GM10266 (cell line): Measurements from ENCODE around the gene ARFGAP1.
"Not testable (repeated sequence)": the region's sequence is repeated elsewhere in the genome, so short reads cannot be mapped to it uniquely, and the experiment has no call there.

Experiments used
- DNase-seq: peaks from one replicate; pipeline ENCODE4 v3.0.0; 2012; ENCODE audit errors: extremely low spot score
- TF ChIP-seq, protein P1 (sequence below): IDR thresholded peaks from 2 replicates; pipeline ENCODE4 v1.5.1; 2012; ENCODE audit warnings: mild to moderate bottlenecking, low read depth; ENCODE audit not compliant: control insufficient read depth, insufficient read depth; ENCODE audit errors: missing control alignments

The ARFGAP1 gene

DNA sequence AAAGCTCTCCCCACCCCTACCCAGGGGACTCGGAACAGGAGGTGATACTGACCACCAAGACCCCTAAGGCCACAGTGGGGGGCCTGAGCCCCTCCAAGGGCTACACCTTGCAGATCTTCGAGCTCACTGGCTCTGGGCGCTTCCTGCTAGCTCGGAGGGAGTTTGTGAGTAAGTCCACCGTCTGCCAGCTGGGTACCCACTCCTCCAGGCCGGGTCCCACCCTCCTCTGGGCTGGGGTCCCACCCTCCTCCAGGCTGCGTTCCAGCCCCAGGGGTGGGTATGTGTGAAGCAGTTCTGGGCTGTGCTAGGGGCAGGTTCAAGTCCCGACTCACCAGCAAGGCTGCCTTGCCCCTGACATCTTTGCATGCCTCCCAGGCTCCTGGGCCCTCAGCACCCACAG is 32.8 kb downstream of the ARFGAP1 start:
- no peak for DNase-seq
- TF ChIP-seq, protein P1, sequence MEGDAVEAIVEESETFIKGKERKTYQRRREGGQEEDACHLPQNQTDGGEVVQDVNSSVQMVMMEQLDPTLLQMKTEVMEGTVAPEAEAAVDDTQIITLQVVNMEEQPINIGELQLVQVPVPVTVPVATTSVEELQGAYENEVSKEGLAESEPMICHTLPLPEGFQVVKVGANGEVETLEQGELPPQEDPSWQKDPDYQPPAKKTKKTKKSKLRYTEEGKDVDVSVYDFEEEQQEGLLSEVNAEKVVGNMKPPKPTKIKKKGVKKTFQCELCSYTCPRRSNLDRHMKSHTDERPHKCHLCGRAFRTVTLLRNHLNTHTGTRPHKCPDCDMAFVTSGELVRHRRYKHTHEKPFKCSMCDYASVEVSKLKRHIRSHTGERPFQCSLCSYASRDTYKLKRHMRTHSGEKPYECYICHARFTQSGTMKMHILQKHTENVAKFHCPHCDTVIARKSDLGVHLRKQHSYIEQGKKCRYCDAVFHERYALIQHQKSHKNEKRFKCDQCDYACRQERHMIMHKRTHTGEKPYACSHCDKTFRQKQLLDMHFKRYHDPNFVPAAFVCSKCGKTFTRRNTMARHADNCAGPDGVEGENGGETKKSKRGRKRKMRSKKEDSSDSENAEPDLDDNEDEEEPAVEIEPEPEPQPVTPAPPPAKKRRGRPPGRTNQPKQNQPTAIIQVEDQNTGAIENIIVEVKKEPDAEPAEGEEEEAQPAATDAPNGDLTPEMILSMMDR = no peak

DNA sequence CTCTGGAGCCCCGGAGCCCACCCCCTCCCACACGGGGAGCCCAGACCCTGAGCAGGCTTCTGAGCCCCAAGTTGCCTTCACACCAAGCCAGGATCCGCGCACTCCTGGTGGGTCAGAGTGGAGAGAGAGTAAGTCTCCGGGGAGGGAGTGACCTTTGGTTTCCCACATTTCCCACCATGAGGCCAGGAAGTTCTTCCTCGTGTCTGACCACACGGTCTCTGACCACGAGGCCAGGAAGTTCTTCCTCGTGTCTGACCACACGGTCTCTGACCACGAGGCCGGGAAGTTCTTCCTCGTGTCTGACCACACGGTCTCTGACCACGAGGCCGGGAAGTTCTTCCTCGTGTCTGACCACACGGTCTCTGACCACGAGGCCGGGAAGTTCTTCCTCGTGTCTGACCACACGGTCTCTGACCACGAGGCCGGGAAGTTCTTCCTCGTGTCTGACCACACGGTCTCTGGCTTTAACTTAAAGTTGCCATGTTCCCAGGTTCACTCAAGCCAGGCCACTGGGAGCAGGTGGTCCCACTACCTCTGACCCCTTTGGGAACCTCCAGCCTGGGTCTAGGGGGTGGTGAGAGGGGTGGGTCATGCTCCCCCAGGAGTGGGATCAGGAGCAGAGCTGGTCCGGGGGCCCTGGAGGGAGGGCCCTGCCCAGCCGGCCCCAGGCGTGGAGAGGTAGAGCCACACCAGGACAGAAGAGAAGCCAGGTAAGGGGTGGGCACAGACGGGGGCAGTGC is 33.5 kb downstream of the ARFGAP1 start:
- not testable (repeated sequence) for DNase-seq

DNA sequence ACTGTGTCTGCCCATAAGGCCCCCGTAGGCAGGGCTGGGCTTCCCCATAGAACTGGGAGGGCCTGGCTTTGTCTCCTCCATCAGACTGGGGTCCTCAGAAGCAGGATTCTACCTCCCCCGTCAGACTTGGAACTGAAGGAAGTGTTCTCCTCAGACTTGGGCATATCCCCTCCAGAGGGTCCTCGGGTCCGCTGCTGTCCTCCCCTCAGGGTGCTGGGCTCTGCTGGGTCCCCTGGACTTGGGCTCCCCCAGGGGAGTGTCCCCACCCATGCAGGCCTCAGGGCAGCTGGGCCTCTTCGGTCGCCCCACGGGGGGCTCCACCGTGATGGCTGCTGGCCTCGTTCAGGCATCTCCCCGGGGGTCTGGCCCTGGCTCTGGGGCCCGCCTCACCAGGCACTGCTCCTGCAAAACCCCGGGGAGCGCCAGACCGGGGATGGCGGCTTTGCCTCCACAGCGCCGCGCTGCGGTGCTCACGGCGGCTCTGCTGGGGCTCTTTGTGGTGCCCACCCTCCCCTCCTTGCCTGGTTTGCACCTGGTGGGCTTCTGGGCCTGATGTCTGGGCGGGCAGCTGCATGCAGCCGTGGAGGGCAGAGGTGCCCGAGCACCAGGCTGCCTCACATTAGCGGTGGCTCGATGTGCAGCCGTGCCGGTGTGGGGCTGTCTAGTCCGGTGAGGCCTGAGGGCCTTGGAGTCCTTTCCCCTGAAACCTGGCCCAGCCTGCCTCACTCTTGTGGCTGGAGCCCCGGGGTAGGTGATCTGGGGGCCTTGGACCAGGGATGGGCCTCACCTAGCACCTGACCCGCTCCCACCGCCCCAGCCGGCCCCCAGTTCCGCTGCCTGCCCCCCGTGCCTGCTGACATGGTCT is 34.3 kb downstream of the ARFGAP1 start:
- no peak for DNase-seq
- TF ChIP-seq, protein P1 = no peak

DNA sequence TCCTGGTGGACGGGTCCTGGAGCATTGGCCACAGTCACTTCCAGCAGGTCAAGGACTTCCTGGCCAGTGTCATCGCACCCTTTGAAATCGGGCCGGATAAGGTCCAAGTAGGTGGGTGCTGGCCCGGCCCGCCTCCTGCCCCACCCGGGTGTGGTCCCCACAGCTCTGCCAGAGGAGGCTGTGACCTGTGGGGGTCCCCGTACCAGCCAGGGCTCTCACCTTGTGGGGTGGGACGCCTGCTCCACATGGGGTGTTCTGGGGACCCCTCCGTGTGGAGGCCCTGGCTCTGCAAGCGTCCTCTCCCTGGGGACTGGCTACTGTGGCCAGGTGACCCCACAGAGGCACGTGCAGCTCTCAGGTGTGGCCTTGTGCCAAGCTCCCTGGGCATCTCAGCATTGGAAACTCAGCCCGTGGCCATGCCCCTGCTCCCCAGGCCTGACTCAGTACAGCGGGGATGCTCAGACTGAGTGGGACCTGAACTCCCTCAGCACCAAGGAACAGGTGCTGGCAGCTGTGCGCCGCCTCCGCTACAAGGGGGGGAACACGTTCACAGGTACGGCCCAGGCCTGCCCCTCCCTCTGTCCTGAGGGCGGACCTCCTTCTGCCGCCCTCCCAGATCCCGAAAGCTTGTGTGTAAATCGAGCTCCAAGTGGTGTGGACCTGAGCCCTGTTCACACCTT is 35.1 kb downstream of the ARFGAP1 start:
- DNase-seq = no peak
- TF ChIP-seq, protein P1 = no peak

DNA sequence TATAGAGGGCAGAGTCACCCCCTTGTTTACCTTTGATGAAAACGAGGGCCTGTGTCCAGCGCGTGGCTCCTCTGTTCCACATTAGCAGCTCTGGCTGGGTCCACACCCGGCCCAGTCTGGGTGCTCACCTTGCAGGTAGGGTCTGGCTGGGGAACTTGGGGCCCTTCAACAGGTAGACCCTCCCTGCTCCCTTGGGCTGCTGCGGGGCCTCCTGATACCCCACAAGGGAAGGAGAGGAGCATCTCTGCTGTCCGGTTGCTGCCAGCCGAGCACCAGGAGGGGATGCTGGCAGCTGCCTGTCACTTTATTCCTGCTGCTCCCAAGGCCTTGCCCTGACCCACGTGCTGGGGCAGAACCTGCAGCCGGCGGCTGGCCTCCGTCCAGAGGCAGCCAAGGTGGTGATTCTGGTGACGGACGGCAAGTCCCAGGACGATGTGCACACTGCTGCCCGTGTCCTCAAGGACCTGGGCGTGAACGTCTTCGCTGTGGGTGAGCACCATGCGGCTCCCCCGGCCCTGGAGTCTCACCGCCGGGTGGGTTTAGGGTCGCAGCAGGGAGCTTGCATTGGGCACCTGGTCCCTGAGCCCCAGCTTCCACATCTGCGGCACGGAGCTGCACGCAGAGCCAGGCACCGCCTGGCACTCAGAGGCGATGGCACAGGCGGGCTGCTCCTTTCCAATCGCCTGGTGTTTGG is 35.8 kb downstream of the ARFGAP1 start:
- DNase-seq = no peak
- TF ChIP-seq, protein P1 = no peak

DNA sequence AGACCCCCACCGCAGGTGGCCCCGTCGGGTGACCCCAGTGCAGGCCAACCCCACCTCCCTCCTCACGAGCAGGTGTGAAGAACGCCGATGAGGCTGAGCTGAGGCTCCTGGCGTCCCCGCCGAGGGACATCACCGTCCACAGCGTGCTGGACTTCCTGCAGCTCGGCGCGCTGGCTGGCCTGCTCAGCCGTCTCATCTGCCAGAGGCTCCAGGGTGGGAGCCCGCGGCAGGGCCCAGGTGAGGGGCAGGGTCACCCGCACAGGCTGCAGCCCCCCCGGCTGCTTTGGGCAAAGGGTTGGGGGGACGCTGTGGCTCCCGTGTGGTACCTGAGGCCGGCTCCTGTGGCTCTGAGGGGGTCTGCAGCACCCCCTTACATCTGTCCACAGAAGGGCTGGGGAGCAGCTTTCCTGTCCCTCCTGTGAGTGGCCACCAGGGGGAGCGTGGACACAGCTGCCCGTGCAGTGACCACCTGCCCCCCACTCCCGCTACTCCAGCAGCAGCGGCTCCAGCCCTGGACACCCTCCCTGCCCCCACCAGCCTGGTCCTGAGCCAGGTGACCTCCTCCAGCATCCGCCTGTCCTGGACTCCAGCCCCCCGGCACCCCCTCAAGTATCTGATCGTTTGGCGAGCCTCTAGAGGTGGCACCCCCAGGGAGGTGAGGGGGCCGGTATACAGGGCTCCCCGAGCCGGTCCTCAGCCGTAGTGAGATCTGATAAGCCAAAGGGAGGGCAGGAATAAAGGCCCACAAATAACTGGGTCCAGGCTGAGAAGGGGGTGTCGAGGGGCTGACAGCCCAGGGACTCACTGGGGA is 36.9 kb downstream of the ARFGAP1 start:
- DNase-seq = peak; percentile 78
- TF ChIP-seq, protein P1 = peak; percentile 66
